Left lung (tissue), 10 donors: ENCODE data around the gene PSG1. TPM values are rescaled to one million over a fixed set of nuclear protein-coding genes. Genes with fewer than 3 reads are reported as not detected.
"Not testable (repeated sequence)": the region's sequence is repeated elsewhere in the genome, so short reads cannot be mapped to it uniquely, and the experiment has no call there.

Source experiments
- ATAC-seq: fragments of 200-7000 bp; cut with Tn5 transposase; one replicate; pipeline ENCODE4 v1.9.1; 2020; ENCODE audit warnings: moderate library complexity
- DNase-seq, 4 donors: peaks; one replicate each; pipeline ENCODE4 v3.0.0-alpha.2; 2013 to 2020
- H3K27ac ChIP-seq, 2 donors: fragments of 200-600 bp; sonication (generic) in 1 of 2; one replicate each; pipeline versions ENCODE4 v1.5.0 to v1.8.0; 2020 to 2021
- H3K27me3 ChIP-seq, 2 donors: fragments of 200-600 bp; sonication (generic) in 1 of 2; one replicate each; pipeline versions ENCODE4 v1.5.0 to v1.8.0; 2020 to 2021
- H3K36me3 ChIP-seq, 2 donors: fragments of 200-600 bp; sonication (generic) in 1 of 2; one replicate each; pipeline versions ENCODE4 v1.5.0 to v1.8.0; 2020 to 2021
- H3K4me1 ChIP-seq, 2 donors: fragments of 200-600 bp; one replicate each; pipeline ENCODE4 v1.8.0; 2021
- H3K4me3 ChIP-seq, 2 donors: fragments of 200-600 bp; sonication (generic) in 1 of 2; one replicate each; pipeline versions ENCODE4 v1.5.0 to v1.8.0; 2020 to 2021; ENCODE audit warnings: mild to moderate bottlenecking in 1 of 2
- H3K9me3 ChIP-seq, 2 donors: fragments of 200-600 bp; sonication (generic) in 1 of 2; one replicate each; pipeline versions ENCODE4 v1.5.0 to v1.8.0; 2020 to 2021
- intact Hi-C, 2 donors: fragments of 100-400 bp; cut with DNase I; formaldehyde crosslinking; loops; one replicate each; pipeline versions ENCODE4 v1.11.2 to v1.14.2; 2022
- polyA plus RNA-seq, 6 donors: library from polyadenylated mRNA; unstranded; fragments of 120-200 nt; gene quantifications; one replicate each; pipeline ENCODE4 v1.2.1, GENCODE V29; 2013; ENCODE audit not compliant: insufficient read length in 6 of 6
- total RNA-seq, 2 donors: library from RNA; stranded (reverse); fragmentation: NEBNext Ultra II Directional; extraction: Animal tissue kit (Norgen Biotek cat#: 25700); gene quantifications; one replicate each; pipeline ENCODE4 v1.2.1, GENCODE V29; 2021
- donor health status: DM: no; HTN: yes; CAD: no.
- donor health status: DM: no; HTN: no; CAD: no.

PSG1 gene
- total and polyA plus RNA-seq, 8 donors = 1.1 TPM; not detected in 7

- H3K27ac ChIP-seq, DNase-seq, H3K4me1 ChIP-seq, H3K36me3 ChIP-seq, H3K9me3 ChIP-seq, H3K27me3 ChIP-seq, intact Hi-C loops, ATAC-seq, H3K4me3 ChIP-seq: not testable (repeated sequence)
These were observed 38.1 kb upstream of the PSG1 start, which contains the start of gene PSG6 for GRCh38 chr19:42917634-42918033. TSS of gene PSG6 (minus strand) at chr19:42917894. CDS start at chr19:42917792, 102 bp downstream.

GRCh38 chr19:42916931-42917330 lies 37.4 kb upstream of the PSG1 start:
- H3K27me3 ChIP-seq, H3K27ac ChIP-seq, H3K9me3 ChIP-seq, H3K4me3 ChIP-seq, ATAC-seq, DNase-seq, H3K36me3 ChIP-seq, H3K4me1 ChIP-seq, intact Hi-C loops: not testable (repeated sequence)

GRCh38 chr19:42913516-42913915 lies 34.0 kb upstream of the PSG1 start:
- ATAC-seq, H3K4me1 ChIP-seq, H3K27me3 ChIP-seq, H3K27ac ChIP-seq, H3K9me3 ChIP-seq, H3K4me3 ChIP-seq, intact Hi-C loops, DNase-seq, H3K36me3 ChIP-seq: not testable (repeated sequence)

GRCh38 chr19:42912941-42913340 lies 33.4 kb upstream of the PSG1 start:
- H3K4me3 ChIP-seq, ATAC-seq, H3K36me3 ChIP-seq, DNase-seq, H3K9me3 ChIP-seq, H3K4me1 ChIP-seq, intact Hi-C loops, H3K27me3 ChIP-seq, H3K27ac ChIP-seq: not testable (repeated sequence)

GRCh38 chr19:42911731-42912130 lies 32.2 kb upstream of the PSG1 start:
- intact Hi-C loops, H3K4me1 ChIP-seq, ATAC-seq, H3K4me3 ChIP-seq, DNase-seq, H3K9me3 ChIP-seq, H3K36me3 ChIP-seq, H3K27ac ChIP-seq, H3K27me3 ChIP-seq: not testable (repeated sequence)

- H3K36me3 ChIP-seq, H3K4me3 ChIP-seq, intact Hi-C loops, H3K27ac ChIP-seq, H3K9me3 ChIP-seq, H3K27me3 ChIP-seq, H3K4me1 ChIP-seq, ATAC-seq, DNase-seq: not testable (repeated sequence)
These were observed 26.6 kb upstream of the PSG1 start for GRCh38 chr19:42906162-42906561.

- intact Hi-C loops, H3K27ac ChIP-seq, H3K9me3 ChIP-seq, ATAC-seq, H3K4me1 ChIP-seq, H3K36me3 ChIP-seq, DNase-seq, H3K4me3 ChIP-seq, H3K27me3 ChIP-seq: not testable (repeated sequence)
These were observed 21.0 kb upstream of the PSG1 start for GRCh38 chr19:42900561-42900960.

- DNase-seq, ATAC-seq, H3K27me3 ChIP-seq, H3K36me3 ChIP-seq, intact Hi-C loops, H3K4me3 ChIP-seq, H3K9me3 ChIP-seq, H3K4me1 ChIP-seq, H3K27ac ChIP-seq: not testable (repeated sequence)
These were observed 20.2 kb upstream of the PSG1 start for GRCh38 chr19:42899674-42900073.

- H3K27me3 ChIP-seq, H3K4me3 ChIP-seq, DNase-seq, H3K36me3 ChIP-seq, intact Hi-C loops, ATAC-seq, H3K4me1 ChIP-seq, H3K27ac ChIP-seq, H3K9me3 ChIP-seq: not testable (repeated sequence)
These were observed 19.6 kb upstream of the PSG1 start for GRCh38 chr19:42899110-42899509.

GRCh38 chr19:42898656-42899055 lies 19.1 kb upstream of the PSG1 start:
- H3K27ac ChIP-seq, H3K9me3 ChIP-seq, H3K27me3 ChIP-seq, DNase-seq, H3K4me1 ChIP-seq, H3K4me3 ChIP-seq, ATAC-seq, H3K36me3 ChIP-seq, intact Hi-C loops: not testable (repeated sequence)

GRCh38 chr19:42897729-42898128 lies 18.2 kb upstream of the PSG1 start:
- H3K4me3 ChIP-seq, H3K36me3 ChIP-seq, DNase-seq, ATAC-seq, H3K27ac ChIP-seq, H3K4me1 ChIP-seq, H3K9me3 ChIP-seq, intact Hi-C loops, H3K27me3 ChIP-seq: not testable (repeated sequence)

- DNase-seq, H3K4me3 ChIP-seq, H3K36me3 ChIP-seq, ATAC-seq, H3K27ac ChIP-seq, H3K4me1 ChIP-seq, intact Hi-C loops, H3K27me3 ChIP-seq: not testable (repeated sequence)
- peaks cover 0 to 19% of the 10 kb centered on the region in 2 donors for H3K9me3 ChIP-seq
These were observed 10.9 kb upstream of the PSG1 start for GRCh38 chr19:42890446-42890845.

GRCh38 chr19:42887876-42888445 lies 8.4 kb upstream of the PSG1 start:
- DNase-seq, intact Hi-C loops, H3K27ac ChIP-seq, H3K4me3 ChIP-seq, H3K36me3 ChIP-seq, ATAC-seq, H3K4me1 ChIP-seq: not testable (repeated sequence)
- Histone ChIP-seq H3K27me3 (peaks cover 0 to 19% of the 10 kb centered on the region in 2 donors), H3K9me3 (peaks cover 0 to 19% of the 10 kb centered on the region in 2 donors)

GRCh38 chr19:42882730-42883129 lies 3.2 kb upstream of the PSG1 start:
- intact Hi-C loops, H3K36me3 ChIP-seq, H3K4me3 ChIP-seq, H3K27ac ChIP-seq, DNase-seq, ATAC-seq, H3K9me3 ChIP-seq, H3K4me1 ChIP-seq: not testable (repeated sequence)
- H3K27me3 ChIP-seq = peaks cover 0 to 19% of the 10 kb centered on the region in 2 donors
